ENCODE results near the gene ZBTB2.

Gene ZBTB2

DNA sequence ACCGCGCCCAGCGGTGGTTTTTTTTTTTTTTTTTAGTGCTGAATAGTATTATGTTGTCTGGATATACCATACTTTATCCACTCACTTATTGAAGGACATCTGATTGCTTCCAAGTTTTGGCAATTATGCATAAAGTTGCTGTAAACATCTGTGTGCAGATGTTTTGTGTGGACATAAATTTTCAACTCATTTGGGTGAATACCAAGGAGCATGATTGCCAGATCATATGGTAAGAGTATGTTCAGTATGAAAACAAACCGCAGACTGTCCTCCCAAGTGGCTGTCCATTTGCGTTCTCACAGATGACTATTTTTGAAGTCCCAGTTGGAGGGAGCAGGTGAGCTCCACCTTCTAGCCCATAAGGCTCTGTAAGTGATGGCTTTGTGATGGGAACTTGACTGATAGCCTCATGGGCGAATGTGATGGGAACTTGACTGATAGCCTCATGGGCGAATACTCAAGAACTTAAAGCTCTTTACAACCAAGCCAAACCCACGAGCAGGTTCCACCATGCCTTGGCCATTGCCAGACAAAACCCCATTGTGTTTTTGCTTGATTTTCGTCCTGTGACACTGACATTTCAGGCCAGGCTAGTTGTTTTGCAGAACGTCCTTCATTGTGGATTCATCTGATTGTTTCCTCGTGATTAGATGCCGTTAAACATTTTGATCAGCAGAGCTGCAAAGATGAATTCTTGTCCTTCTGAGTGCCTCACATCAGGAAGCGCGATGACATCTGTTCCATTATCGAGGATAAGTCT is 51.0 kb downstream of the ZBTB2 start:
- TF ChIP-seq ZFX (IDR thresholded peaks at IDR 0.05) = no peak
- TF ChIP-seq CTCF (conservative IDR thresholded peaks at IDR 0.05) = no peak

DNA sequence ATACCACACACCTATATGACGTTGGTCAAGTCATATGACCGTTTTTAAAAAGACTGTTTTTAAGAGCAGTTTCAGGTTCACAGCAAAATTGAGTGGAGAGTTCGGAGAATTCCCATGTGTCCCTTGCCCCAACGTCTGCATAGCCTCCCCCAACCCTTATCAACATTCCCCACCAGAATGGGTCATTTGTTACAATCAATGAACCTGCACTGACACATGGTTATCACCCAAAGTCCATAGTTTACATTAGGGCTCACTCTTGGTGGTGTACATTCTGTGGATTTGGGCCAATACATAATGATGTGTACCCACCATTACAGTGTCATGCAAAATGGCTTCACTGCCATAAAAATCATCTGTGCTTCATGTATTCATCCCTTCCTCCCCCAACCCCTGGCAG is 52.0 kb downstream of the ZBTB2 start:
- TF ChIP-seq ZFX (IDR thresholded peaks at IDR 0.05) (no peak), CTCF (conservative IDR thresholded peaks at IDR 0.05) (no peak)
- no peak overlapping the region for H3K27ac ChIP-seq

More for the DNA sequence above, 51.0 kb downstream of the ZBTB2 start:
- no peak overlapping the region for H3K27ac ChIP-seq

- TF ChIP-seq CTCF (conservative IDR thresholded peaks at IDR 0.05) (no peak), ZFX (IDR thresholded peaks at IDR 0.05) (no peak)
- no peak overlapping the region for H3K27ac ChIP-seq
Observed at GRCh38 chr6:151338651-151339200, 52.6 kb downstream of the ZBTB2 start.

GRCh38 chr6:151335930-151336329 is 55.4 kb downstream of the ZBTB2 start:
- no peak overlapping the region for H3K27ac ChIP-seq
- no peak for TF ChIP-seq CTCF (conservative IDR thresholded peaks at IDR 0.05)
- no peak for TF ChIP-seq ZFX (IDR thresholded peaks at IDR 0.05)

- no peak overlapping the region for H3K27ac ChIP-seq
- TF ChIP-seq CTCF (conservative IDR thresholded peaks at IDR 0.05) = no peak
- no peak for TF ChIP-seq ZFX (IDR thresholded peaks at IDR 0.05)
Observed at GRCh38 chr6:151330130-151330696, 61.1 kb downstream of the ZBTB2 start.

DNA sequence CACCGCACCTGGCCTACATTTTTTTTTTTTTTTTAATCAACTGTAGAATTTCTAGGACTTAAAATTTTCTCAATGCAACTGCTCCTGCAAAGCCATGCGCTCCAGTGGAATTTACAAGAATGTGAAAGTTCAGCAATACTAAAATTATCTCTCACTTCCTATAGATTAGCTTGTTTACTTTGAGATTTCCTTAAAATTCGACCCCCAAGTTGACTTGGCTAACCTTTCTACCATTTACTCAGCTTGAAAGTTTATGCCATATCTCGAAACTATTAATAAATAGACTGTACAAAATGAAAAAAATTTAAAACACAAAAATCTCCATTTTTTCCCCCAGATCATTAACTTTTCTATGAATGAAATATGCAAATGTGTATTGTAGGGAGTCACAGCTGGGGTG is 64.3 kb downstream of the ZBTB2 start:
- no peak overlapping the region for H3K27ac ChIP-seq
- TF ChIP-seq ZFX (IDR thresholded peaks at IDR 0.05) (no peak), CTCF (conservative IDR thresholded peaks at IDR 0.05) (no peak)

- TF ChIP-seq ZFX (IDR thresholded peaks at IDR 0.05) = no peak
- TF ChIP-seq CTCF (conservative IDR thresholded peaks at IDR 0.05) = no peak
- no peak overlapping the region for H3K27ac ChIP-seq
Observed at GRCh38 chr6:151326116-151326825, 65.1 kb downstream of the ZBTB2 start.
